Smooth muscle cell (in vitro differentiated cells): ENCODE measurements around the gene CTIF. TPM values are rescaled to one million over a fixed set of nuclear protein-coding genes. Genes with fewer than 3 reads are reported as not detected.
A peak's percentile ranks its signal among the peaks of the same experiment; 100 is the strongest.

Experiments used
- DNase-seq: peaks from one replicate; lab custom pipeline; 2025; ENCODE audit not compliant: unreplicated experiment; lab: John Stamatoyannopoulos, UW
- H2AFZ ChIP-seq: fragments of 200-600 bp; sonication (generic); 2 replicates; pipeline ENCODE4 v1.6.0; 2016; ENCODE audit warnings: antibody characterized with exemption, low read depth, mild to moderate bottlenecking
- H3F3A ChIP-seq: fragments of 200-600 bp; sonication (generic); 2 replicates; pipeline ENCODE4 v1.6.0; 2017; ENCODE audit warnings: antibody characterized with exemption, low read depth
- H3K27ac ChIP-seq: fragments of 200-600 bp; sonication (generic); 2 replicates; pipeline ENCODE4 v1.5.1; 2016; ENCODE audit warnings: low read depth, mild to moderate bottlenecking
- H3K27me3 ChIP-seq: fragments of 200-600 bp; sonication (generic); 2 replicates; pipeline ENCODE4 v1.6.1; 2016; ENCODE audit warnings: low read depth, mild to moderate bottlenecking
- H3K36me3 ChIP-seq: fragments of 200-600 bp; sonication (generic); 2 replicates; pipeline ENCODE4 v1.5.1; 2016; ENCODE audit warnings: low read depth
- H3K4me1 ChIP-seq: fragments of 200-600 bp; sonication (generic); 2 replicates; pipeline ENCODE4 v1.5.1; 2016; ENCODE audit warnings: low read depth
- H3K4me2 ChIP-seq: fragments of 200-600 bp; sonication (generic); 2 replicates; pipeline ENCODE4 v1.6.0; 2016; ENCODE audit warnings: mild to moderate bottlenecking
- H3K4me3 ChIP-seq: fragments of 200-600 bp; sonication (generic); 2 replicates; pipeline ENCODE4 v1.5.1; 2016; ENCODE audit warnings: mild to moderate bottlenecking
- H3K79me2 ChIP-seq: fragments of 200-600 bp; sonication (generic); 2 replicates; pipeline ENCODE4 v1.6.0; 2016; ENCODE audit warnings: low read depth, mild to moderate bottlenecking
- H3K9ac ChIP-seq: fragments of 200-600 bp; sonication (generic); 2 replicates; pipeline ENCODE4 v1.6.0; 2016; ENCODE audit warnings: low read depth
- H3K9me3 ChIP-seq: fragments of 200-600 bp; sonication (generic); replicated peaks from 2 replicates; pipeline ENCODE4 v1.5.1; 2016; ENCODE audit warnings: low read depth
- H4K20me1 ChIP-seq: fragments of 200-600 bp; sonication (generic); 2 replicates; pipeline ENCODE4 v1.6.0; 2016; ENCODE audit warnings: low read depth
- WGBS: methylation state at CpG from one replicate; pipeline ENCODE4 v1.1.7; 2016; ENCODE audit warnings: low lambda C conversion rate; 5-methylcytosine and 5-hydroxymethylcytosine counted together
- polyA plus RNA-seq: library from polyadenylated mRNA; unstranded; fragments of >200 nt; fragmentation: Nextera tagmentation; extraction: Ambion mirVana; gene quantifications from 2 replicates; pipeline ENCODE4 v1.2.1, GENCODE V29; 2016
- total RNA-seq: library from RNA; depleted of rRNA; stranded (reverse); fragments of >200 nt; gene quantifications from 2 replicates; pipeline ENCODE4 v1.2.3, GENCODE V29; 2014
- TF ChIP-seq, protein P1 (sequence below): fragments of 200-600 bp; sonication (generic); IDR thresholded peaks from 2 replicates; pipeline ENCODE4 v1.5.1; 2017; ENCODE audit warnings: borderline replicate concordance, mild to moderate bottlenecking, antibody characterized with exemption; ENCODE audit not compliant: insufficient read depth, poor library complexity, severe bottlenecking

CTIF gene
- total and polyA plus RNA-seq, 2 experiments from 2014 or later, result 22.2 to 25.3 TPM

DNA sequence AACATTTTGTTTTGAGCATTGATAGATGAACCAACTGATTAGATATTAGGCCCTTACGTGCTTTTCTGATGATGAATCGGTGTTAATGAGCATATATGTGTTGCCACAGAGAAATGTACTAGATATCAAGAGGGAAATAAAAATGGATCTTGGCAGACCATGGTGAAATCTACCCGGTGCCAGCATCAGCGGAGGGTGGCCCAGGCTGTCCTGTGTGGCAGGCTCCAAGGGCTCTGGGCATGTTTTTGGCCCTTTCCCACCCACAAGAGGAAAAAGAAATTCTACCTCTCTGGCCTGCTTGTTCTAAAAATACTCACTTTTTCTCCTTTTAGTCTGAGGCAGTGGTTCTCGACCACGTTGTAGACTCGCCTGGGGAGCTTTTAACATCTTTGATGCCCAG, 154.2 kb downstream of the CTIF start:
- Histone ChIP-seq H3K9ac (no peak overlapping the region), H3K27ac (peak overlapping the region; percentile 75), H3K9me3 (no peaks in the 10 kb centered on the region), H3K79me2 (peaks cover 11% of the 10 kb centered on the region), H3K4me1 (no peaks in the 10 kb centered on the region), H3K36me3 (no peaks in the 10 kb centered on the region), H3K4me3 (no peak overlapping the region), H3K27me3 (no peaks in the 10 kb centered on the region), H4K20me1 (peaks cover 4% of the 10 kb centered on the region), H2AFZ (no peak overlapping the region), H3K4me2 (no peak overlapping the region), H3F3A (no peaks in the 10 kb centered on the region)
- 94% methylated on average over 7 of the region's 7 CpGs for WGBS
- TF ChIP-seq, protein P1, sequence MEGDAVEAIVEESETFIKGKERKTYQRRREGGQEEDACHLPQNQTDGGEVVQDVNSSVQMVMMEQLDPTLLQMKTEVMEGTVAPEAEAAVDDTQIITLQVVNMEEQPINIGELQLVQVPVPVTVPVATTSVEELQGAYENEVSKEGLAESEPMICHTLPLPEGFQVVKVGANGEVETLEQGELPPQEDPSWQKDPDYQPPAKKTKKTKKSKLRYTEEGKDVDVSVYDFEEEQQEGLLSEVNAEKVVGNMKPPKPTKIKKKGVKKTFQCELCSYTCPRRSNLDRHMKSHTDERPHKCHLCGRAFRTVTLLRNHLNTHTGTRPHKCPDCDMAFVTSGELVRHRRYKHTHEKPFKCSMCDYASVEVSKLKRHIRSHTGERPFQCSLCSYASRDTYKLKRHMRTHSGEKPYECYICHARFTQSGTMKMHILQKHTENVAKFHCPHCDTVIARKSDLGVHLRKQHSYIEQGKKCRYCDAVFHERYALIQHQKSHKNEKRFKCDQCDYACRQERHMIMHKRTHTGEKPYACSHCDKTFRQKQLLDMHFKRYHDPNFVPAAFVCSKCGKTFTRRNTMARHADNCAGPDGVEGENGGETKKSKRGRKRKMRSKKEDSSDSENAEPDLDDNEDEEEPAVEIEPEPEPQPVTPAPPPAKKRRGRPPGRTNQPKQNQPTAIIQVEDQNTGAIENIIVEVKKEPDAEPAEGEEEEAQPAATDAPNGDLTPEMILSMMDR, result no peak
- DNase-seq, result no peak

DNA sequence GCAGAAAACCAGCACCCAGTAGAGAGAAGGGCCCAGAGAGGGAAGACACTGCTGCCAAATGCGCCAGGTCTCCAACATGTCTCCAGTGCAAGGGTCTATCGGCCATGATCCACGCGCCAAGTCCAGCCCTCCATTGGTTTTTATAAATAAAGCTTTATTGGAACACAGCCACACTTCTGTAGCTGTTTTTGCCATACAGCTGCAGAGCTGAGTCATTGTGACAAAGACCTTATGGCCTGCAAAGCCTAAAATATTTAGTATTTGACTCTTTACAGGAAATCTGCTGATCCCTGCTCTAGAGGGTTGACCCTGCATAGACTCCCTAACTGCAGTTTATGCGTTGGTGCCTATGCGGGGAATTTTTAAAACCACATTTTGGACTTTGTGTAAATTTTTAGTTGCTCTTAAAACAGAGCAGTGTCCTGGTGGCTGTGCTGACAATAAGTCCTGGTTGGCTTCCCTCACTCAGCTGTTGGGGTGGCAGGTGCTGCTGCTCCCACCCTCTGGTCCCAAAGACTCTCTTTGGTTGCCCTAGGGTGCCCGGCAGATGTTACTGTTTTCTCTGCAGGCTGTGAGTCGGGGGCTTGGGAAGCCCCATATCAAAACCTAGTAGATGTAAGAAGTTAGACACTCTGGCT, 154.9 kb downstream of the CTIF start:
- Histone ChIP-seq H3K79me2 (peaks cover 11% of the 10 kb centered on the region), H3K9me3 (no peaks in the 10 kb centered on the region), H3K9ac (peak overlapping the region; percentile 3), H3K27ac (peak overlapping the region; percentile 75), H2AFZ (no peak overlapping the region), H3K4me3 (no peak overlapping the region), H3F3A (no peaks in the 10 kb centered on the region), H3K4me1 (no peaks in the 10 kb centered on the region), H3K4me2 (peak overlapping the region; percentile 50), H3K36me3 (no peaks in the 10 kb centered on the region), H3K27me3 (no peaks in the 10 kb centered on the region), H4K20me1 (peaks cover 6% of the 10 kb centered on the region)
- TF ChIP-seq, protein P1, result no peak
- 62% methylated on average over 8 of the region's 8 CpGs for WGBS
- no peak for DNase-seq

DNA sequence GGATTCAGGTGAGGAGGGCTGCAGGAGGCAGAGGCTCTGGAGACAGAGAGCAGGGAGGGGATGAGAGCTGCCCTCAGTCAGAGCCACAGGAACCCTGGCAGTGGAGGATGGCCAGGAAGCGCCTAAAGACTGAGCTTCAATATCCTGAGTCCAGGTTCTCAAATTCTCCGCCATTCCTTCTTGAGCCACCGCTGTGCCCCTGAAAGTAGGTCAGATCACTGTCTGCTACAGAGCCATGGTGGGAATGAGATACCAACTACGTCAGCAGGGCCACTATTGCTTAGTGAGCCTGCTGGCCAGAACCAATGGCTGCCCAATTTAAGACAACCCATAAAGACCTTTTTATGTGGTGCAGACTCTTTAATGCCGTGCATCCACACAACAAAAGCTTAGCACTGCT, 155.5 kb downstream of the CTIF start:
- no peaks in the 10 kb centered on the region for H3K36me3 ChIP-seq
- peaks cover 11% of the 10 kb centered on the region for H3K79me2 ChIP-seq
- no peak overlapping the region for H2AFZ ChIP-seq
- 56% methylated on average over 5 of the region's 5 CpGs for WGBS
- H3K4me3 ChIP-seq, result no peak overlapping the region
- H4K20me1 ChIP-seq, result peaks cover 9% of the 10 kb centered on the region
- TF ChIP-seq, protein P1, result no peak
- H3K27me3 ChIP-seq, result no peaks in the 10 kb centered on the region
- no peaks in the 10 kb centered on the region for H3F3A ChIP-seq
- H3K4me2 ChIP-seq, result peak overlapping the region; percentile 50
- H3K4me1 ChIP-seq, result no peaks in the 10 kb centered on the region
- peak overlapping the region; percentile 3 for H3K9ac ChIP-seq
- no peaks in the 10 kb centered on the region for H3K9me3 ChIP-seq
- H3K27ac ChIP-seq, result peak overlapping the region; percentile 75
- DNase-seq, result no peak

DNA sequence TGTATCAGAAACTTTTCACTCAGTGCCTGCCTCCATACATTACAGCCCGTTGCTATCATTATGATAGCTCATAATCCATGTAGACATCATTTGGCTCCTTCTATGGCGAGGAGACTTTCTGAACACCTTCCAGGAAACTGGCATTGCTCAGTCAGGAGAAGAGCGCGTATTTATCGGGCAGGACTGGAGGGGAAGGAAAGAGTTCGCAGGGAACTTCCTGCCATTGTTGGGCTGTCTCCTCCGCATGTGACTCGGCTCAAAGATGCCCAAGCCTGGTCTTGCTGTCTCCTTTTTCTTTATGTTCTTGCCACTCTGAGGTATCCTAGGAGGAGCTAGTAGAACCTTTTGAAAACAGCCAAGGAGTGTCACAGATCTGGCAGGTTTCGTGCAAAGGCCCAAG, 156.8 kb downstream of the CTIF start:
- TF ChIP-seq, protein P1, result no peak
- peaks cover 9% of the 10 kb centered on the region for H4K20me1 ChIP-seq
- H3K4me3 ChIP-seq, result no peak overlapping the region
- no peak overlapping the region for H2AFZ ChIP-seq
- 98% methylated on average over 9 of the region's 9 CpGs for WGBS
- H3K9me3 ChIP-seq, result no peaks in the 10 kb centered on the region
- no peaks in the 10 kb centered on the region for H3K27me3 ChIP-seq
- no peak overlapping the region for H3K27ac ChIP-seq
- no peaks in the 10 kb centered on the region for H3F3A ChIP-seq
- no peaks in the 10 kb centered on the region for H3K4me1 ChIP-seq
- no peak for DNase-seq
- peaks cover 11% of the 10 kb centered on the region for H3K79me2 ChIP-seq
- no peak overlapping the region for H3K9ac ChIP-seq
- no peak overlapping the region for H3K4me2 ChIP-seq
- H3K36me3 ChIP-seq, result no peaks in the 10 kb centered on the region
